BE2C (cell line): ENCODE measurements around the gene SORCS1.

Source experiments
- DNase-seq: peaks from one replicate; pipeline ENCODE4 v3.0.0-alpha.2; 2020
- H3K27me3 ChIP-seq: fragments of 250-450 bp; sonication (Bioruptor Pico); 2 replicates; pipeline ENCODE4 v1.5.1; 2020; ENCODE audit warnings: mild to moderate bottlenecking
- H3K36me3 ChIP-seq: fragments of 250-450 bp; sonication (Bioruptor Pico); 2 replicates; pipeline ENCODE4 v1.5.1; 2020; ENCODE audit warnings: mild to moderate bottlenecking
- H3K4me1 ChIP-seq: fragments of 250-450 bp; sonication (Bioruptor Pico); 2 replicates; pipeline ENCODE4 v1.5.1; 2020
- H3K4me3 ChIP-seq: 2 replicates; pipeline ENCODE4 v1.5.1; 2011; ENCODE audit warnings: low read depth, low read length
- H3K9me3 ChIP-seq: fragments of 250-450 bp; sonication (Bioruptor Pico); 2 replicates; pipeline ENCODE4 v1.5.1; 2020
- TF ChIP-seq, protein P1 (sequence below): IDR thresholded peaks from 2 replicates; pipeline ENCODE4 v1.5.1; 2012; ENCODE audit warnings: mild to moderate bottlenecking, low read depth, low read length

Gene SORCS1

DNA sequence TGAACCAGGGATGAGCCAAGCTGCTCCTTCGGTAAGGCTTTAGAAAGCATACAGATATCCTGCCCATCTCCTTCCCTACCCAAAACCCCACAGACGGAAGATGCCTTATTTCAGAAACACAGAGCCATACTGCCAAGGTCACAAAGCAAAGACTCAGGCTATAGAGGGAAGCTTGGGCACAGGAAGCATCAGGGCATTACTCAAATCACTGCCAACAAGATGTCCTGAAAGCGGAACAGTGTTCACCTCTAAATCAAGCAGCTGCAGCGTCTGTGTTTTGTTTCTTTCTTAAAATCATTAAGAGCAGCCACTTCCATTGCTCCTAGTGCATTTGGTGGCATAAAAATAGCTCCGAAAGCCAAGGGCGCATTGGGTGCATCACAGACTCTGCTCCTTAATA lies 307.3 kb downstream of the SORCS1 start:
- H3K4me1 ChIP-seq, result no peaks in the 10 kb centered on the region
- TF ChIP-seq, protein P1, sequence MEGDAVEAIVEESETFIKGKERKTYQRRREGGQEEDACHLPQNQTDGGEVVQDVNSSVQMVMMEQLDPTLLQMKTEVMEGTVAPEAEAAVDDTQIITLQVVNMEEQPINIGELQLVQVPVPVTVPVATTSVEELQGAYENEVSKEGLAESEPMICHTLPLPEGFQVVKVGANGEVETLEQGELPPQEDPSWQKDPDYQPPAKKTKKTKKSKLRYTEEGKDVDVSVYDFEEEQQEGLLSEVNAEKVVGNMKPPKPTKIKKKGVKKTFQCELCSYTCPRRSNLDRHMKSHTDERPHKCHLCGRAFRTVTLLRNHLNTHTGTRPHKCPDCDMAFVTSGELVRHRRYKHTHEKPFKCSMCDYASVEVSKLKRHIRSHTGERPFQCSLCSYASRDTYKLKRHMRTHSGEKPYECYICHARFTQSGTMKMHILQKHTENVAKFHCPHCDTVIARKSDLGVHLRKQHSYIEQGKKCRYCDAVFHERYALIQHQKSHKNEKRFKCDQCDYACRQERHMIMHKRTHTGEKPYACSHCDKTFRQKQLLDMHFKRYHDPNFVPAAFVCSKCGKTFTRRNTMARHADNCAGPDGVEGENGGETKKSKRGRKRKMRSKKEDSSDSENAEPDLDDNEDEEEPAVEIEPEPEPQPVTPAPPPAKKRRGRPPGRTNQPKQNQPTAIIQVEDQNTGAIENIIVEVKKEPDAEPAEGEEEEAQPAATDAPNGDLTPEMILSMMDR, result no peak
- no peaks in the 10 kb centered on the region for H3K36me3 ChIP-seq
- DNase-seq, result no peak
- no peak overlapping the region for H3K4me3 ChIP-seq
- no peaks in the 10 kb centered on the region; the same call in 1 of the 2 replicates for H3K27me3 ChIP-seq
- H3K9me3 ChIP-seq, result no peaks in the 10 kb centered on the region

DNA sequence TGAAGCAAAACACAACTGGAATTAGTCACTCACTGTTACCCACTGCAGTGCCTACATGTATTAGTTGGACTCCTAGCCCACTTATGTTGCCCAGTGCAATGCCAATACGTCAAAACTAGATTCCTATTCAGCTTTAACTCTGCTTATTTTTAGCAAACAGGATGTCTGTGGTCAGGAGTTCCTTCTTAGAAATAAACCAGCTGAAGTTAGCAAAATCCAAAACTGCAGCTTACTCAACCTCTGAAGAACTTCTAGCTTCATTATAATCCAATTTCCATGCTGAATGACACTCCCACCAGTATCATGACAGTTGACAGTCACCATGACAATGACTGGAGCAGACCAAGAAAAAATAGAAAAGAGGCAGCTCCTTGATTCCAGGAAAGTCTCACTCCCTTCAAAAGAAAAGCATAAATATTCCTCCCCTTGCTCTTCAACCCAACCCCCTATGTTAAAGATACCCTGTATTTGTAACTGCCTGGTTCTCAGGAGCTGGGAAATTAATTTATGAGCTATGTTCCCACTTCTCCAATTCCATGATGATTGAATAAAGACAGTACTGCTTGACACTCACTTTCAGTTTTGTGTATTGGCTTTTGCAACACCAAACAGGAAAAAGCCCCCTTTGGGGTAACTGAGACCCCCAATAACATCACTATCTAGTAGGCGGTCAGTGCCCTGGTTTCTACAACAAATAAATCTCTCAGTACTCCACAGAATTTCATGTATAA lies 327.4 kb downstream of the SORCS1 start:
- no peak for DNase-seq
- TF ChIP-seq, protein P1, result no peak
- H3K36me3 ChIP-seq, result no peaks in the 10 kb centered on the region

DNA sequence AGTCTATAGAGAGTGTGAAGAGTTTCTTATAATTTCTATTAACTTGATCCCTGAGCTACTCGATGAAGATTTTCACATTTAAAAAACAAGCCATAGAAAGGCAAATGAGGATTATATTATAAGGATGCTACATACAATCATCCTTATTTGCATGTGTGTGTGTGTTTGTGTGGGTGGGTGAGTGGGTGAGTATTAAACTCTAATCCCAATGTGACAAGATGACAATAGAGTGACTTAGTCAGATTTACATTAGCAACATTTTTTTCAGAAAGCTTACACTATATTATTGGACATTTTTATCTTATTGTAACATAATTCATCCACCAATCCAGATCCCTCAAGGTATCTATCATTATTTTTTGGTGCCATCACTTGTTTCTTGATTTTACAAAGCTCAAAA lies 331.7 kb downstream of the SORCS1 start:
- TF ChIP-seq, protein P1, result no peak
- Histone ChIP-seq H3K27me3 (no peaks in the 10 kb centered on the region), H3K4me3 (no peak overlapping the region), H3K4me1 (peaks cover 11% of the 10 kb centered on the region), H3K36me3 (no peaks in the 10 kb centered on the region), H3K9me3 (no peaks in the 10 kb centered on the region)
- DNase-seq, result no peak

More for the DNA sequence above, 327.4 kb downstream of the SORCS1 start:
- no peaks in the 10 kb centered on the region for H3K27me3 ChIP-seq
- H3K9me3 ChIP-seq, result no peaks in the 10 kb centered on the region
- no peak overlapping the region for H3K4me3 ChIP-seq
- peaks cover 12% of the 10 kb centered on the region for H3K4me1 ChIP-seq

DNA sequence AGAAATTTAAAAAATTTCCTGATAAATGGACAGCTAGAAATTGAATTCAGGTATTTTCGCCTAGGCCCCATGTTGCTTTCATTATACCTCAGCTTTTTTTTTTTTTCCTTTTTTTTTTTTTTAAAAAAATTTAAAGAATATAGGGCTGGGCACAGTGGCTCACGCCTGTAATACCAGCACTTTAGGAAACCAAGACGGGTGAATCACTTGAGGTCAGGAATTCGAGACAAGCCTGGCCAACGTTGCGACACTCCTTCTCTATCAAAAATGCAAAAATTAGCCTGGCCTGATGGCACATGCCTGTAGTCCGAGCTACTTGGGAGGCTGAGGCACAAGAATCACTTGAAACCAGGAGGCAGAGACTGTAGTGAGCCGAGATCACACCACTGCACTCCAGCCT lies 334.0 kb downstream of the SORCS1 start:
- H3K36me3 ChIP-seq, result no peaks in the 10 kb centered on the region
- peaks cover 3% of the 10 kb centered on the region; the same call in 1 of the 2 replicates for H3K4me1 ChIP-seq
- TF ChIP-seq, protein P1, result no peak
- H3K27me3 ChIP-seq, result no peaks in the 10 kb centered on the region
- H3K9me3 ChIP-seq, result no peaks in the 10 kb centered on the region
- no peak for DNase-seq
- H3K4me3 ChIP-seq, result no peak overlapping the region

DNA sequence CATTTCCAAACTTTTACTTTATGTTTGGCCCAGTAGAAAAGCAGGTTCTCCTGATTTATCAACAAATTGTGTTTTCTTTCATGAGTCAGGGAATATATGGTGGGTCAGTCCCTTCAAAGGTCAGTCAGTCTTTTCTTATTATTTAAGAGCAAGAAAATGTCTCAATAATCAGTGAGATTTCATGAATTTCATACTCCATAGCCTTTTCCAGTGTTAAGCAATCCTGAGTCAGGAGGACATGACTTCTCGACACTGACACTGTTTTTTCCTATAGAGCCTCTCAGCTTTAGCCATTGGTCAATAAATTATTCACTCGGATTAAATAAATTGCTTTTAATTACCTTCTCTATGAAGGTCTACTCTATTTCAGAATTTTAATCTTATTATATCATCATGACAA lies 334.5 kb downstream of the SORCS1 start:
- TF ChIP-seq, protein P1, result no peak
- H3K27me3 ChIP-seq, result no peaks in the 10 kb centered on the region
- no peak for DNase-seq
- no peak overlapping the region for H3K4me3 ChIP-seq
- no peaks in the 10 kb centered on the region for H3K36me3 ChIP-seq
- H3K4me1 ChIP-seq, result peaks cover 3% of the 10 kb centered on the region; the same call in 1 of the 2 replicates
- no peaks in the 10 kb centered on the region for H3K9me3 ChIP-seq

DNA sequence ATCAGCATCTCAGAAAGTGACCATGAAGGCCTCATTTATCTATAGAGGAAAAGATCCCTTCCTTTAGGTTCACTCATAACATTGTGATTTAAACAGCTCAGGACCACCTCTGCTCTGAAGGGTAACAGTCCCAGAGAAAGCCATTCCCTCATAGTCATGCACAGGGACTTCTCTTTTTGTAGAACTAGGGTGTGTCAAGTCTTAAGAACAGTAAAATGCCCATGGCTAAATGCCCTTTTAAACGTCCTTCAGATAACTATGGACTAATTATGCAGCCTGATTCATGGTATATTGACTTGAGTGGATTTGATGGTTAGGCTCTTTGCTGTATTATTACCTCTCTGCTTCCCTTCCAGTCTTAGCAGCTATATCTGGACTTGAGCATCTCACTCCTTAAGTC lies 337.8 kb downstream of the SORCS1 start:
- Histone ChIP-seq H3K27me3 (no peaks in the 10 kb centered on the region), H3K9me3 (no peaks in the 10 kb centered on the region), H3K36me3 (no peaks in the 10 kb centered on the region), H3K4me3 (no peak overlapping the region), H3K4me1 (peaks cover 3% of the 10 kb centered on the region; the same call in 1 of the 2 replicates)
- DNase-seq, result no peak
- TF ChIP-seq, protein P1, result no peak
